AG10803 (cell line): ENCODE measurements around the gene SNAI3.

Experiments
- DNase-seq: peaks from one replicate; pipeline ENCODE4 v3.0.0; 2010; ENCODE audit warnings: low read depth
- H3K4me3 ChIP-seq: 2 replicates; pipeline ENCODE4 v1.5.1; 2011; ENCODE audit warnings: mild to moderate bottlenecking, low read length, control low read depth
- TF ChIP-seq, protein P1 (sequence below): conservative IDR thresholded peaks from 2 replicates; pipeline ENCODE4 v1.5.1; 2011; ENCODE audit warnings: mild to moderate bottlenecking, low read length, control low read depth, inconsistent platforms

Gene SNAI3

DNA sequence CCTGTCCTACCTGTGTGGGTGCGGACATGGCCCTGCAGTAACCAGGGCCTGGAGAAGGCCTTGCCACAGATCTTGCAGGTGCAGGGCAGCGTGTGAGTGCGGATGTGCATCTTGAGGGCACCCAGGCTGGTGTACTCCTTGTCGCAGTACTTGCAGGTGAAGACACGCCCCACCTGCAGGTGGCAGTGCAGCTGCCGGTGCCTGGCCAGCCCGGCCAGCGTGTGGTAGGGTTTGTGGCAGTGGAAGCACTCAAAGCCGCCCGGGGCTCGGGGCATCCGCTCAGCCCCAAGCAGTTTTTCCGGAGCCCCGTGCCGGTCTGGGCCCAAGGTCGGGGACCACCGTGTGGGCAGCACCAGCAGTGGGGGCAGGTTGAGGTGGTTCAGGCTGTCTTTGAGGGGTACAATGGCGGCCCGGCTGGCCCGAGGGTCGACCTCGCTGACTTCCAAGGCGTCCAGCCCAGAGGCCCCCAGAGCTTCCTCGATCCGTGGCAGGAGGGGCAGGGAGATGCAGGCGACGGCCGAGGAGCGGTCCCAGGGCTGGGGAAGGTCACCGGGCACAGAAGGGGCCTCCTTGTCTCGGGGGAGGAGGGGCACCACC, 5.1 kb downstream of the SNAI3 start:
- TF ChIP-seq, protein P1, sequence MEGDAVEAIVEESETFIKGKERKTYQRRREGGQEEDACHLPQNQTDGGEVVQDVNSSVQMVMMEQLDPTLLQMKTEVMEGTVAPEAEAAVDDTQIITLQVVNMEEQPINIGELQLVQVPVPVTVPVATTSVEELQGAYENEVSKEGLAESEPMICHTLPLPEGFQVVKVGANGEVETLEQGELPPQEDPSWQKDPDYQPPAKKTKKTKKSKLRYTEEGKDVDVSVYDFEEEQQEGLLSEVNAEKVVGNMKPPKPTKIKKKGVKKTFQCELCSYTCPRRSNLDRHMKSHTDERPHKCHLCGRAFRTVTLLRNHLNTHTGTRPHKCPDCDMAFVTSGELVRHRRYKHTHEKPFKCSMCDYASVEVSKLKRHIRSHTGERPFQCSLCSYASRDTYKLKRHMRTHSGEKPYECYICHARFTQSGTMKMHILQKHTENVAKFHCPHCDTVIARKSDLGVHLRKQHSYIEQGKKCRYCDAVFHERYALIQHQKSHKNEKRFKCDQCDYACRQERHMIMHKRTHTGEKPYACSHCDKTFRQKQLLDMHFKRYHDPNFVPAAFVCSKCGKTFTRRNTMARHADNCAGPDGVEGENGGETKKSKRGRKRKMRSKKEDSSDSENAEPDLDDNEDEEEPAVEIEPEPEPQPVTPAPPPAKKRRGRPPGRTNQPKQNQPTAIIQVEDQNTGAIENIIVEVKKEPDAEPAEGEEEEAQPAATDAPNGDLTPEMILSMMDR = no peak
- no peak overlapping the region for H3K4me3 ChIP-seq
- DNase-seq = no peak

DNA sequence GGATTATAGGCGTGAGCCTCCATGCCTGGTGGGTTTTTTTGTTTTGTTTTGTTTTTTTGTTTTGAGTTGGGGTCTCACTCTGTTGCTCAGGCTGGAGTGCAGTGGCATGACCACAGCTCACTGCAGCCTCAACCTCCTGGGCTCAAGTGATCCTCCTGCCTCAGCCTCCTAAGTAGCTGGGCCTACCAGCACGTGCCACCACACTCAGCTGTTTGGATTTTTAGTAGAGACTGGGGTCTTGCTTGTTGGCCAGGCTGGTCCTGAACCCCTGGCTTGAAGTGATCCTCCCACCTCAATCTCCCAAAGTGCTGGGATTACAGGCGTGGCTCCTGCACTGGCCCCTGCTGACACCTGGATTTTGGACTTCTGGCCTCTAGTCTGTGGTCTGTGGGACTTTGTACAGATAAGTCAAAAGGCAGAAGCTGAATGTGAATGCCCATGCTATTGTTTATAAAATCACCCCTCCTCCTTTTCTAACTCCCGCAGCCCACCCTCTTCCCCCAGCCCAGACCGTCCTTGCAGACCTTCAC, 5.7 kb downstream of the SNAI3 start:
- TF ChIP-seq, protein P1 = no peak
- no peak overlapping the region for H3K4me3 ChIP-seq
- no peak for DNase-seq

DNA sequence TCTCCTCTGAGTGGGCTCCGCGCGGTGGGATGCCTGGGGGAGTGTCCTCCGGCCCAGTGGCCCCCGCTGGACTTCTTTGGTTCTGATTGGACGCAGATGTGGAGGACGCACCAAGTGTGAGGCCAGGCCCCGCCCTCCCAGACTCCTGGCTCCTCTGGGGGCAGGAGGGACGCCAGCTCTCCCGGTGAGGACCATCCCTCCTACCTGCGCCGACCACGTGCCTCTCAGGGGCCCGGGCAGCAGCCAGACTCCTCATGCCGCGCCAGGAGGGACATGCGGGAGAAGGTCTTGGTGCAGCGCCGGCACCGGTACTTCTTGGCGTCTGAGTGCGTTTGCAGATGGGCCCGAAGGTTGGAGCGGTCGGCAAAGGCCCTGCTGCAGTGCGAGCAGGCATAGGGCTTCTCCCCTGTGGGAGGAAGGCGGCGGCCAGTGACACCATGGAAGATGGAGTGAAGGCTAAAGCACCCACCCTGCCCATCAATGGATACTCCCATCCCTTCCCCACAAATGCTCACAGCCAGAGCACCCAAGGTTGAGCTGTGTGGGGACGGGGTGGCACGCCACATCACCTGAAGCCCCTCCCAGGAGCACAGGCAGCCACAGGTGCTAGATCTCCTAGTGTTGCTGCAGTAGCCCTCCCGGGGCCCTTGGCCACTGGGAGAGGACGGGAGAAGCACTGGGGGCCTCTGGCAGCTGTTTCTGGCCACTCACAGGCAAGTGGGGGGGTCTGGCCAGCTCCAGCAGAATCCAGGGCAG, 7.9 kb downstream of the SNAI3 start:
- TF ChIP-seq, protein P1 = no peak
- H3K4me3 ChIP-seq = no peak overlapping the region
- no peak for DNase-seq

DNA sequence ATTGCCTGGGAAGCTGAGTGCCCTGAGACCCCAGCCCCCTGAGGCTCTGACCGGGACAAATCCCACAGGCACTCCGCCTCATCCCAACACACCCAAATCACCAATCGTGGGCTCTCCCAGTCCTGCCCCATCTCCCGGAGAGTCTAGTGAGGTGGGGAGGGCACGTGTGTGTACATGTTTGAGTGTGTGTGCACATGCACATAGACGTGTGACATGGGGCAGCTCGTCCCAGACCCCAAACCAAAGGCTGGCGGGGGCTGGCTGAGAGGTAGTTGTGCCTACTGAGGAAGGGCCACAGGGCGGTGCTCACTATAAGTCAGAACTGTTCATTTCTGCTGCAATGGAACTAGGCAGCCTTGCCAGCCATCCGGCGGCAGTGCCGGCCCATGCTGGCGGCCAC, 8.6 kb downstream of the SNAI3 start:
- H3K4me3 ChIP-seq = no peak overlapping the region
- no peak for DNase-seq
- TF ChIP-seq, protein P1 = no peak

DNA sequence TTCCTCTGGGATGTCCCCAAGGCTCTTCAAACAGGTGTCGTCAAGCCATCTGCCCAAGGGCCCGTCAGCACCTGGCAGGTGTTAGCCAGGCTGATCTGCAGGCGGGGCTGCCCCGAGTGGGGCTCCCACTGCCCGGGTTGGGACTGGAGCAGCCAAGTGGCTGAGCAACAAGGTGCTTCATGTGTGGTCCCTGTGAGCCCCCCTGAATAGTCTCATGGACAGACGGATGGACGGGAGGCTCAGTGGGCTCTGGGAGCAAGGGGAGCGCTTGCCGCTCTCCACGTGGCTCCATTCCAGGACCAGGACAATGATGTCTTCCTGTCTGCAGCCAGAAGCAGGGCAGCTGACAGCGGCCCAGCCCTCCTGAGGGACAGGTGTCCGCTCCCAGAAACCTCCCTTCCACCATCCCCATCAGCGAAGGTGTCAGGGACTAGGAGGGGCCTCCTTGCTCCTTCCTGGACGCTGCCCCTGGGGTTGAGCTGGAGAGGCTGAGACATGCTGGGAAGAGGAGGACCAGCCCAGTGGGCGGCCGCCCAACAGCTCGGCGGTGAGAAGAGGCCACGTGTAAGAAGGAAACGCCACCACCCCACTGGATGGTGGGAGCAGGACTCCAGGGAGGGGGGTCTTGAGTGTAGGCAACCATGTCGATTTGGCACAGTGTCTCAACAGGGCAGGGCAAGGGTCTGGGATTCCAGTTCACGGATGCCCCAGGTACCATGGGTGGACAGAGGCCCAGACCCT, 9.6 kb downstream of the SNAI3 start:
- no peak overlapping the region for H3K4me3 ChIP-seq
- TF ChIP-seq, protein P1 = no peak

DNA sequence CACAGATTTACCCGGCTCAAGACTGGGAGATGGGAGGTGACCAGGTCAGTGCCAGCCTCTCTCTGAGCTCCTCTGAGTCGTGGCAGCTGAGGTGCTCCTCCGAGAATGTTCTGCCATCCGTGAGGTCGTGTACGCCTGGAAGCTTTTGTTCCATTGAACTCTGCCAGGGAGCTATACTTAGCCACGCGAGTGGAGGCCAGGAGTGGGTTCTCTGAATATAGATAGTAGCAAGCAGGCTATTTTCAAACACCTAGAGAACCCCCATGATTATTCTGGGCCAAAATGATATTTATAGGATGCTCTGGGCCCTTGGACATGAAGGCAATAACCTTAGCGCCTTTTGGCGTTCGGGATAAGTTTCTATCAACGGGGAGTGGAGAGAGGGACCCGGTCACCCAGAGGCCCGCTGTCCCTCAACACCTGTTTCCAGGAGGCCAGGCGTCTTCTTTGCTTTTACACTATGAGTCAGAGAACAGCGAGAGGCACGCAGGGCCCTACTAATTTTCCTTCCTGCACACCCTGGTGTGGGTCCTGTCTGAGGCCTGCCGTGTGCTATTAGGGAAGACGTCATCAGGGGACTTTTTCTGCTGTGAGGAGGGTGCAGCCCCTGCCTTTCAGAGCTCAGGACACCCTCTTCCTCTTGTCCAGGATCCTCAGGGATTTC, 12.5 kb downstream of the SNAI3 start:
- TF ChIP-seq, protein P1 = no peak
- no peak for DNase-seq
- no peak overlapping the region for H3K4me3 ChIP-seq

More for the DNA sequence above, 9.6 kb downstream of the SNAI3 start:
- DNase-seq = no peak
